Common myeloid progenitor, CD34-positive (primary cell): ENCODE results near the gene RAB10.

Experiments used
- CTCF ChIA-PET: fragments of 350-600 bp; sonication (Branson Sonifier 250); formaldehyde crosslinking; loops from one replicate; lab custom pipeline; 2021; ENCODE audit warnings: antibody characterized with exemption; lab: Charles Lee
- POLR2A ChIA-PET: fragments of 350-600 bp; sonication (Branson Sonifier 250); formaldehyde crosslinking; loops from one replicate; lab custom pipeline; 2021; ENCODE audit warnings: antibody characterized with exemption; lab: Charles Lee
- DNase-seq, 3 donors: peaks; one replicate each; pipeline versions ENCODE4 v3.0.0 to v3.0.0-alpha.2; 2013
- H3K27ac ChIP-seq, 2 experiments: 1 replicate in 1 of 2; 2 replicates in 1 of 2; pipeline ENCODE4 v1.7.0; 2013; ENCODE audit warnings: inconsistent platforms in 2 of 2, low read length in 2 of 2, mild to moderate bottlenecking in 2 of 2, low read depth in 1 of 2, moderate library complexity in 1 of 2; ENCODE audit not compliant: severe bottlenecking in 2 of 2, insufficient read depth in 1 of 2, poor library complexity in 1 of 2
- H3K27me3 ChIP-seq, 5 experiments: replicated peaks in 2 of 5; 1 replicate in 3 of 5; 2 replicates in 2 of 5; pipeline versions ENCODE4 v1.6.1 to v1.7.0; 2013; ENCODE audit warnings: low read length in 4 of 5, mild to moderate bottlenecking in 2 of 5, moderate library complexity in 2 of 5, inconsistent platforms in 1 of 5; ENCODE audit not compliant: insufficient read depth in 5 of 5, control insufficient read depth in 4 of 5
- H3K36me3 ChIP-seq, 4 experiments: 1 replicate in 2 of 4; 2 replicates in 2 of 4; pipeline versions ENCODE4 v1.6.1 to v1.7.0; 2013; ENCODE audit warnings: low read length in 3 of 4, control low read depth in 1 of 4, mild to moderate bottlenecking in 1 of 4; ENCODE audit not compliant: control insufficient read depth in 4 of 4, insufficient read depth in 4 of 4
- H3K4me1 ChIP-seq, 4 experiments: 1 replicate in 3 of 4; 2 replicates in 1 of 4; pipeline versions ENCODE4 v1.6.1 to v1.7.1; 2013; ENCODE audit warnings: low read length in 3 of 4, mild to moderate bottlenecking in 3 of 4, control low read depth in 1 of 4, inconsistent platforms in 1 of 4, moderate library complexity in 1 of 4; ENCODE audit not compliant: control insufficient read depth in 4 of 4, insufficient read depth in 4 of 4; ENCODE audit errors: control extremely low read depth in 1 of 4
- H3K4me3 ChIP-seq, 7 experiments: 1 replicate in 4 of 7; 2 replicates in 3 of 7; pipeline versions ENCODE4 v1.5.1 to v1.7.0; 2013; ENCODE audit warnings: mild to moderate bottlenecking in 7 of 7, low read length in 6 of 7, moderate library complexity in 6 of 7, inconsistent platforms in 2 of 7, low read depth in 2 of 7, control low read depth in 1 of 7; ENCODE audit not compliant: insufficient read depth in 4 of 7, control insufficient read depth in 1 of 7; ENCODE audit errors: extremely low read depth in 1 of 7
- H3K9me3 ChIP-seq, 5 experiments: 1 replicate in 4 of 5; 2 replicates in 1 of 5; pipeline versions ENCODE4 v1.6.1 to v1.7.1; 2013; ENCODE audit warnings: low read length in 4 of 5, mild to moderate bottlenecking in 2 of 5, inconsistent platforms in 1 of 5, low read depth in 1 of 5, moderate library complexity in 1 of 5; ENCODE audit not compliant: control insufficient read depth in 4 of 5, insufficient read depth in 2 of 5; ENCODE audit errors: control extremely low read depth in 1 of 5
- WGBS: methylation state at CpG from one replicate; pipeline ENCODE4 v1.1.5; 2013; ENCODE audit not compliant: insufficient coverage; 5-methylcytosine and 5-hydroxymethylcytosine counted together

RAB10 gene

DNA sequence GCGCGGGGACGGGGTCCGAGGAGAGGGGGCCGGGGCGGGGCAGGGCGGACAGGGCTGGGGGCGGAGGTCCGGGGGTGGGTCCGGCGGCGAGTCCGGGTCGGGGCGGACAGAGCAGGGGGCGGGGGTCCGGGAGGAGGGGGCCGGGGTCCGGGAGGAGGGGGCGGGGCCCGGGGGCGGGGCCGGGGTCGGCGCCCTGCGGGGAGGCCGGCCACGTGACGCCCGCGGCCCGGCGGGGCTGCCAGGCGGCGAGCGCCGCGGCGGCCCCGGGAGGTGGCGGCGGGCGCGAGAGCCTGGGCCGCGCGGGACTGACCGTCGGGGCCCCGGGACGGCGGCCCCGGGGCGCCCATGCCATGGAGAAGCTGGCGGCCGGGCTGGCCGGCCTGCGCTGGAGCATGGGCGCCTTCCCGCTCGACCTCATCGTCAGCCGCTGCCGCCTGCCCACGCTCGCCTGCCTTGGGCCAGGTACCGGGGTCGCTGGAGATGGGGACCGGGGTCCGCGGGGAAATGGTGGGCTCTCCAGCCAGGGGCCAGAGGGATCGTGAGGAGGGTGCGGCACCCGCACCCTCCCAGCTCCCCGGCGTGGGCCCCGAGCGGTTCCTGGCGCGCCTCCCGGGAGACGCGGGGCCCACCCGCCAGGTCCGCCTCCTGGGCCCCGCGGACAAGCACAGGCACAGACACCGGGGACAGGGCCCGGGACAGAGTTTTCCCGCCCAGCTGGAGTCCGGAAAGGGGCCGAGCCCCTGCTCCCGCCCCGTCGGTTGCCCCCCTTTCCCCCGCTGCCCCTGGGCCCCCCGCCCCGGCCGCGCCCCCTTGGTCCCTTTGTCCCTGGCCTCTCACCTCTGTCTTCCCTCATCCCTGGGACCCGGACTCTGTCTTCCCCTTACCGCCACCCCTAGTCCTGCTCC lies 139.2 kb downstream of the RAB10 start, which contains the start of gene GAREM2:
TSS of gene GAREM2 (plus strand) at position 218 of the 905 bp plus-strand sequence. CDS start at position 351, 133 bp downstream.
- H3K9me3 ChIP-seq, result peaks cover 0 to 2% (median 0%) of the 10 kb centered on the region in 5 experiments
- no peak within 1 kb of the TSS for H3K27ac ChIP-seq
- H3K4me3 ChIP-seq, result peak within 1 kb of the TSS; percentile 13 to 67 (median 54)
- DNase-seq, result peak in 1 of 3 donors; percentile 24
- ChIA-PET CTCF (interaction anchor here (1.8 kb wide), 1 partner anchor 16 kb away, joined by 6 read pairs; no protein-coding TSS in a partner anchor), POLR2A (no interaction called here)
- under 1% methylated on average over 63 of the region's 102 CpGs for WGBS
- H3K36me3 ChIP-seq, result no peaks in the 10 kb centered on the region
- H3K4me1 ChIP-seq, result peaks cover 0 to 17% (median 9%) of the 10 kb centered on the region in 4 experiments
- H3K27me3 ChIP-seq, result peaks cover 0 to 56% (median 20%) of the 10 kb centered on the region in 5 experiments

DNA sequence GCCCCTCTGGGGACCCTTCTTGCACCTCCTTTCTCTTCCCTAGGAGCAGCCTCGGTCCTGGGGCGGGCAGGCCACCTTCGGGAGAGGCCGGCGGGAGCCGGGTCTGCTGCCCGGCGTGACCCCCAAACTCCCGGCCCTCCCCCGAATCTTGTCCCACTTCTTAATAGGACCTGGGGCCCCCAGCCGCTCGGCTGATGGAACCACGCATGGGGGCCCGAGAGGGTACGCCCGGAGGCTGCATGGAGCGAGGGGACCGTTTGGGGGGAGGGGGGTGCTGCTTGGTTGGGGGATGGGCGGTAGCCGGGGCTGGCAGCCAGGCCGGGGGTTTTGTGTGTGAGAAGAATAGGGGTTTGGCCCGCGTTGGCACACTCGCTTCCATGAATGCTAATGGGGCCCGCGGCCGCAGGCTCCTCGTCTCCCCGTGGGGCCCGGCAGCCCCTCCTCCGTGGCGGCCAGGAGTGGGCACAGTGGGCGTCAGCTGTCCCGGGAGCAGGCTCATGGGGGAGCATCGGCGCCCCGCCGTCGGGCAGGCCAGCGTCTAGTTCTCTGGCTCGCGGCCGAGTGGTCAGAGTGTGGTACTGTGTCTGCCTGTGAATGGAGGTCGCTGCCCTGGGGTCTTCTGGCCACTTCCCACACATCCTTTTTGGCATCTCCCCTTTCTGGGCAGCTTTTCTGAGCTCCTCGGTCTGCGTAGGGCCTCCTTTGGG lies 140.0 kb downstream of the RAB10 start:
- 40% methylated on average over 18 of the region's 46 CpGs for WGBS
- H3K9me3 ChIP-seq, result peaks cover 0 to 2% (median 0%) of the 10 kb centered on the region in 5 experiments

DNA sequence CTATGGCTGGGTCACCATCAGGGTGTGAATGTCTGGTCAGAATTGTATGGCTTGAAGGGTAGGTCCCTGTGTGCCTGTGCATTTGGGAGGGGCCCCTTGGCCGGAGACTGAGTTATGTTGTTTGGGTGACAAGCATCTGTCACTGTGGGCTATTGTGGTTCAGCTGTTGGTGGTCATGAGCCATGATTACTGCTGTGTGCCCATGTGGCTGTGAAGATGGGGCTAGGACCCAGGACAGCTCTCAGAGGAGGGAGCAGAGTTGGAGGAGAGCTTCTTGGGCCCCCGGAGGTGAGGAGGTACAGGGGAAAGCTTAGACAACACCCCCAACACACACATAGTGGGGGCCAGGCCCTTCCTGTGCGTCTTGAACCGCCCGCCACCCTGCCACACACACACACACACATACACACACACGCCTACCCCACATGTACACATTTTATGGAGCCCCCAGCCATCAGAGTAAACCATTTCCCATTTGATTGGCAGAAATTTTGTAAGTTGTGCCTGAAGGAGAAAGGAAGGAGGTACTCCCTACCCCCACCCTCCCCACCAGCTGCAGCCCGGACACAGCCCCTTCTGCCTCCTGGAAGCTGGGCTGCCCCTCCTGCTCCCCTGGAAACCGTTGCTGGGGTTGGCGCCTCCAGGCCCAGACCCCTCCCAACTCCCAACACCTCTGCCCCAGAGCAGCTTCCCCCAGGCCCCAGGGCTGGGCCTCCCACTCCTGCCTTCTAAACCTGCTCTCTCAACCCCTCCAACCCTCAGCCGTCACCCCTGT lies 141.0 kb downstream of the RAB10 start:
- H3K27me3 ChIP-seq, result peaks cover 0 to 70% (median 27%) of the 10 kb centered on the region in 5 experiments
- H3K27ac ChIP-seq, result no peak overlapping the region
- CTCF ChIA-PET, result interaction anchor here (1.4 to 2.6 kb wide), 2 partner anchors 9 to 53 kb away, joined by 3 to 23 read pairs; no protein-coding TSS in a partner anchor
- WGBS, result 64% methylated on average over 4 of the region's 10 CpGs
- H3K9me3 ChIP-seq, result peaks cover 0 to 2% (median 0%) of the 10 kb centered on the region in 5 experiments
- DNase-seq, result peak in 2 of 3 donors; percentile 33 to 36
- POLR2A ChIA-PET, result no interaction called here
- no peak overlapping the region for H3K4me3 ChIP-seq
- no peaks in the 10 kb centered on the region for H3K36me3 ChIP-seq
- H3K4me1 ChIP-seq, result peaks cover 0 to 29% (median 20%) of the 10 kb centered on the region in 4 experiments

More for the DNA sequence above, 140.0 kb downstream of the RAB10 start:
- H3K27me3 ChIP-seq, result peaks cover 0 to 60% (median 20%) of the 10 kb centered on the region in 5 experiments
- ChIA-PET CTCF (interaction anchor here (1.4 to 2.6 kb wide), 2 partner anchors 10 to 54 kb away, joined by 3 to 23 read pairs; no protein-coding TSS in a partner anchor), POLR2A (no interaction called here)
- peak overlapping the region in 3 of 7 experiments; percentile 5 to 58 (median 16) for H3K4me3 ChIP-seq
- no peak overlapping the region for H3K27ac ChIP-seq
- no peak for DNase-seq
- H3K36me3 ChIP-seq, result no peaks in the 10 kb centered on the region
- peaks cover 0 to 22% (median 12%) of the 10 kb centered on the region in 4 experiments for H3K4me1 ChIP-seq

DNA sequence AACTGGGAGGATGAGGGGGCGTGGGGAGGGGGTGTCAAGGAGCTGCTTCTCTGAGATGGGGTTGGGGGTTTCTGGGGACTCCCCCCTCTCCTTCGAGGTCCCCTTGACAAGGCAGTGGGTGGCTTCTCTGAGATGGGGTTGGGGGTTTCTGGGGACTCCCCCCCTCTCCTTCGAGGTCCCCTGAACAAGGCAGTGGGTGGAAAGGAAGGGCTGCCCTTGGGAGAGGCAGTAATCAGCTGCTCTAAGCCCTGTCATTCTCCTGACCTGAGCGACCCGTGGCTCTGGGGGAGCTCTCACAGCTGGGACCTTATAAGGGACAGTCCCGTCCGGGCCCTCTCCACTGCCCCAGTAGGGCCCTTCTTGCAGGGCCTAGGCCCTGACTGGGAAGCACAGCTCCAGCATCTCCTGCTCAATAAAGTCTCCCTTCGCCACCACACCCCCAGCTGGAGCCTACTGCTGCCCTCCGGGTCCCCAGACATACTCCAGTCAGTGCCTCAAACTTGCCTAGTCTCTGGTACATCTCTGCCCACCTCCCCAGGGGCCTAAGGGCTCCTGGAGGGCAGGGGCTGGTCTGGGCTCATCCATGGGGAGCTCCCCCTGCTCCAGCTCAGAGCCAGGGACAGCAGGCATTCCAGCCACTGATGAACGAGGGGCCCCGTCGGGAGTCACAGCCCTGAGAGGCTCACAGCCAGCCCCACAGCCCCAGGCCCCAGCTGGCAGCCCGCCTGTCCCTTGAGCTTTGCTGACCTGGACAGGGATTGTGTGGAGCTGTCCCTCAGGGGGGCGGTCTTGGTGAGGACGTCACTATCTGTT lies 141.8 kb downstream of the RAB10 start:
- Histone ChIP-seq H3K4me3 (no peak overlapping the region), H3K9me3 (peaks cover 0 to 2% (median 0%) of the 10 kb centered on the region in 5 experiments), H3K27ac (no peak overlapping the region), H3K36me3 (no peaks in the 10 kb centered on the region), H3K27me3 (peaks cover 0 to 74% (median 32%) of the 10 kb centered on the region in 5 experiments), H3K4me1 (peaks cover 0 to 29% (median 20%) of the 10 kb centered on the region in 4 experiments)
- ChIA-PET CTCF (interaction anchor here (1.4 to 2.6 kb wide), 2 partner anchors 8 to 52 kb away, joined by 3 to 23 read pairs; no protein-coding TSS in a partner anchor), POLR2A (no interaction called here)
- WGBS, result 83% methylated on average over 11 of the region's 15 CpGs
- DNase-seq, result no peak

DNA sequence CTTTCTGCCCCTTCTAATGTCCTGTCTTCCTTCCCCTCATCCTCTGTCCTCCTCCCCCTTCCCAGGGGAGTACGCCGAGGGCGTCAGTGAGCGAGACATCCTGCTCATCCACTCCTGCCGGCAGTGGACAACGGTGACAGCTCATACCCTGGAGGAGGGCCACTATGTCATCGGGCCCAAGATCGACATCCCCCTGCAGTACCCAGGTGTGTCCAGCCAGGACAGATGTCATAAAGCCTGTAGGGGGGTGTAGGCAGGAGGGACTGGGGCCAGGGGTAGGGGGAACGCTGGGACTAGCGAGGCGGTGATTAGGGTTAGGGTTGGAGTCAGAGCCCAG lies 142.4 kb downstream of the RAB10 start:
- Histone ChIP-seq H3K9me3 (peaks cover 0 to 2% (median 0%) of the 10 kb centered on the region in 5 experiments), H3K4me1 (peaks cover 0 to 29% (median 20%) of the 10 kb centered on the region in 4 experiments), H3K27ac (no peak overlapping the region), H3K27me3 (peaks cover 0 to 74% (median 31%) of the 10 kb centered on the region in 5 experiments), H3K36me3 (no peaks in the 10 kb centered on the region), H3K4me3 (no peak overlapping the region)
- WGBS, result 95% methylated on average over 8 of the region's 11 CpGs
- DNase-seq, result no peak
- ChIA-PET POLR2A (no interaction called here), CTCF (interaction anchor here (1.1 to 2.6 kb wide), 2 partner anchors 8 to 12 kb away, joined by 3 to 23 read pairs; no protein-coding TSS in a partner anchor)
